Omental fat pad (tissue), 4 donors: ENCODE results near the gene KRTAP2-2. TPM values are rescaled to one million over a fixed set of nuclear protein-coding genes. Genes with fewer than 3 reads are reported as not detected.

Experiments used
- ATAC-seq: fragments of 150-250 bp; one replicate; pipeline ENCODE4 v1.9.1; 2016; ENCODE audit warnings: mild to moderate bottlenecking, moderate library complexity; ENCODE audit not compliant: low FRiP score
- DNase-seq: peaks from one replicate; pipeline ENCODE4 v3.0.0-alpha.2; 2019; ENCODE audit warnings: low spot score
- CTCF ChIP-seq, 3 donors: fragments of 450-650 bp; IDR thresholded peaks; one replicate each; pipeline ENCODE4 v1.5.1; 2016 to 2017; ENCODE audit warnings: antibody characterized with exemption in 3 of 3, mild to moderate bottlenecking in 3 of 3, moderate library complexity in 2 of 3
- total RNA-seq, 4 donors: library from RNA; depleted of rRNA; stranded (reverse); fragments of >200 nt; gene quantifications; one replicate each; pipeline ENCODE4 v1.1.0, GENCODE V29; 2016

KRTAP2-2 gene
- total RNA-seq, 4 donors from 2014 or later, result not detected

GRCh38 chr17:41082626-41083025, 27.6 kb upstream of the KRTAP2-2 start:
- ATAC-seq (no peak), DNase-seq (no peak)
- no peak for TF ChIP-seq CTCF (IDR thresholded peaks at IDR 0.05)

- DNase-seq (no peak), ATAC-seq (no peak)
- TF ChIP-seq CTCF (IDR thresholded peaks at IDR 0.05), result no peak
Measured at GRCh38 chr17:41076788-41077187, 21.8 kb upstream of the KRTAP2-2 start.

GRCh38 chr17:41073676-41074075, 18.6 kb upstream of the KRTAP2-2 start:
- no peak for DNase-seq
- no peak for TF ChIP-seq CTCF (IDR thresholded peaks at IDR 0.05)
- ATAC-seq, result no peak

GRCh38 chr17:41071606-41072360, 16.8 kb upstream of the KRTAP2-2 start:
- no peak for ATAC-seq
- DNase-seq, result no peak

GRCh38 chr17:41069031-41069430, 14.0 kb upstream of the KRTAP2-2 start:
- DNase-seq (no peak), ATAC-seq (no peak)
- TF ChIP-seq CTCF (IDR thresholded peaks at IDR 0.05), result no peak

More at GRCh38 chr17:41071606-41072360, 16.8 kb upstream of the KRTAP2-2 start:
- TF ChIP-seq CTCF (IDR thresholded peaks at IDR 0.05), result no peak

- DNase-seq, result no peak
- no peak for TF ChIP-seq CTCF (IDR thresholded peaks at IDR 0.05)
- ATAC-seq, result no peak
Measured at GRCh38 chr17:41067281-41067680, 12.3 kb upstream of the KRTAP2-2 start.
